Ectodermal cell (in vitro differentiated cells): ENCODE data around the gene RRH. TPM values are rescaled to one million over a fixed set of nuclear protein-coding genes. Genes with fewer than 3 reads are reported as not detected.
"Not testable (repeated sequence)": the region's sequence is repeated elsewhere in the genome, so short reads cannot be mapped to it uniquely, and the experiment has no call there.

ENCODE experiments used
- H3K27ac ChIP-seq: 2 replicates; pipeline ENCODE4 v1.7.0; 2013; ENCODE audit warnings: mild to moderate bottlenecking, low read depth, low read length; ENCODE audit not compliant: insufficient read depth, poor library complexity, severe bottlenecking
- H3K27me3 ChIP-seq: 2 replicates; pipeline ENCODE4 v1.7.0; 2013; ENCODE audit warnings: mild to moderate bottlenecking, low read length; ENCODE audit not compliant: insufficient read depth, control insufficient read depth, poor library complexity, severe bottlenecking
- H3K36me3 ChIP-seq: one replicate; pipeline ENCODE4 v1.7.0; 2013; ENCODE audit warnings: low read length; ENCODE audit not compliant: control insufficient read depth, insufficient read depth
- H3K4me1 ChIP-seq: one replicate; pipeline ENCODE4 v1.7.0; 2013; ENCODE audit warnings: low read length; ENCODE audit not compliant: control insufficient read depth, insufficient read depth
- H3K4me3 ChIP-seq: 2 replicates; pipeline ENCODE4 v1.7.0; 2013; ENCODE audit warnings: low read depth, low read length, control low read depth; ENCODE audit not compliant: insufficient read depth
- H3K9me3 ChIP-seq: 2 replicates; pipeline ENCODE4 v1.7.0; 2013; ENCODE audit warnings: mild to moderate bottlenecking, low read length, moderate library complexity; ENCODE audit not compliant: control insufficient read depth
- WGBS, 2 experiments: methylation state at CpG; one replicate each; pipeline ENCODE4 v1.1.7; 2013; ENCODE audit warnings: missing lambda C conversion rate in 2 of 2; 5-methylcytosine and 5-hydroxymethylcytosine counted together
- polyA plus RNA-seq, 4 experiments: library from polyadenylated mRNA; stranded (reverse); fragments of 50-300 nt; gene quantifications; one replicate each; pipeline ENCODE4 v1.2.3, GENCODE V29; 2013

Gene RRH
- polyA plus RNA-seq (2013, experiment 1 of 4): not detected
- 0.12 TPM for polyA plus RNA-seq (2013, experiment 2 of 4)
- polyA plus RNA-seq (2013, experiment 3 of 4): not detected
- polyA plus RNA-seq (2013, experiment 4 of 4): not detected

GRCh38 chr4:109827672-109828071 lies at the start of gene RRH:
Gene RRH, plus strand, starts transcription at chr4:109827972. Its CDS starts 56 bp downstream, at chr4:109828028.
- Histone ChIP-seq H3K4me1 (no peaks in the 10 kb centered on the region), H3K9me3 (no peaks in the 10 kb centered on the region), H3K36me3 (peaks cover 13% of the 10 kb centered on the region), H3K27me3 (no peaks in the 10 kb centered on the region), H3K4me3 (no peak within 1 kb of the TSS), H3K27ac (peak within 1 kb of the TSS; percentile 20)
- 100% methylated on average over 2 of the region's 2 CpGs for WGBS, 2 experiments

GRCh38 chr4:109782092-109782491 lies 45.7 kb upstream of the RRH start:
- H3K9me3 ChIP-seq, H3K27me3 ChIP-seq, H3K27ac ChIP-seq, H3K4me1 ChIP-seq, H3K4me3 ChIP-seq, H3K36me3 ChIP-seq: not testable (repeated sequence)
- WGBS, 2 experiments: 80 to 95% methylated on average over 1 of the region's 2 CpGs

- WGBS, 2 experiments: 100% methylated on average over 1 of the region's 1 CpG
- Histone ChIP-seq H3K27ac (no peak overlapping the region), H3K27me3 (no peaks in the 10 kb centered on the region), H3K4me3 (no peak overlapping the region), H3K4me1 (no peaks in the 10 kb centered on the region), H3K36me3 (no peaks in the 10 kb centered on the region), H3K9me3 (no peaks in the 10 kb centered on the region)
These were observed 40.9 kb upstream of the RRH start for GRCh38 chr4:109786846-109787245.

GRCh38 chr4:109787807-109788206 lies 40.0 kb upstream of the RRH start:
- no peaks in the 10 kb centered on the region for H3K9me3 ChIP-seq
- no CpG with 5 or more reads among the region's 1 CpG for WGBS, 2 experiments

GRCh38 chr4:109795059-109795458 lies 32.7 kb upstream of the RRH start:
- H3K4me3 ChIP-seq: no peak overlapping the region
- H3K27ac ChIP-seq: no peak overlapping the region
- WGBS, 2 experiments: 94 to 95% methylated on average over 6 of the region's 6 CpGs
- no peaks in the 10 kb centered on the region for H3K36me3 ChIP-seq
- no peaks in the 10 kb centered on the region for H3K27me3 ChIP-seq
- H3K9me3 ChIP-seq: no peaks in the 10 kb centered on the region
- H3K4me1 ChIP-seq: no peaks in the 10 kb centered on the region

More at GRCh38 chr4:109787807-109788206, 40.0 kb upstream of the RRH start:
- Histone ChIP-seq H3K27me3 (no peaks in the 10 kb centered on the region), H3K4me1 (no peaks in the 10 kb centered on the region), H3K4me3 (no peak overlapping the region), H3K36me3 (no peaks in the 10 kb centered on the region), H3K27ac (no peak overlapping the region)

GRCh38 chr4:109798866-109799265 lies 28.9 kb upstream of the RRH start:
- H3K36me3 ChIP-seq: no peaks in the 10 kb centered on the region
- H3K4me1 ChIP-seq: no peaks in the 10 kb centered on the region
- no peaks in the 10 kb centered on the region for H3K9me3 ChIP-seq
- no peak overlapping the region for H3K27ac ChIP-seq
- H3K27me3 ChIP-seq: no peaks in the 10 kb centered on the region
- H3K4me3 ChIP-seq: no peak overlapping the region

GRCh38 chr4:109801099-109801789 lies 26.5 kb upstream of the RRH start:
- no peak overlapping the region for H3K4me3 ChIP-seq
- no peaks in the 10 kb centered on the region for H3K4me1 ChIP-seq
- H3K9me3 ChIP-seq: no peaks in the 10 kb centered on the region
- no peaks in the 10 kb centered on the region for H3K36me3 ChIP-seq
- 90 to 92% methylated on average over 4 of the region's 4 CpGs for WGBS, 2 experiments
- H3K27me3 ChIP-seq: no peaks in the 10 kb centered on the region
- H3K27ac ChIP-seq: no peak overlapping the region

GRCh38 chr4:109801895-109802319 lies 25.9 kb upstream of the RRH start, which contains the start of gene CFI:
Gene CFI, minus strand, starts transcription at chr4:109801999. Its CDS starts 28 bp downstream, at chr4:109801971.
- Histone ChIP-seq H3K27ac (no peak within 1 kb of the TSS), H3K4me1 (no peaks in the 10 kb centered on the region), H3K36me3 (no peaks in the 10 kb centered on the region), H3K27me3 (no peaks in the 10 kb centered on the region), H3K4me3 (no peak within 1 kb of the TSS), H3K9me3 (no peaks in the 10 kb centered on the region)
- 83 to 89% methylated on average over 2 of the region's 2 CpGs for WGBS, 2 experiments

GRCh38 chr4:109803924-109804571 lies 23.7 kb upstream of the RRH start:
- Histone ChIP-seq H3K36me3 (no peaks in the 10 kb centered on the region), H3K27ac (no peak overlapping the region), H3K4me3 (no peak overlapping the region), H3K9me3 (no peaks in the 10 kb centered on the region), H3K4me1 (no peaks in the 10 kb centered on the region), H3K27me3 (no peaks in the 10 kb centered on the region)
- WGBS, 2 experiments: 32 to 44% methylated on average over 4 of the region's 4 CpGs

GRCh38 chr4:109809655-109810054 lies 18.1 kb upstream of the RRH start:
- no peaks in the 10 kb centered on the region for H3K27me3 ChIP-seq
- H3K4me3 ChIP-seq: no peak overlapping the region
- H3K36me3 ChIP-seq: no peaks in the 10 kb centered on the region
- H3K9me3 ChIP-seq: no peaks in the 10 kb centered on the region
- no peak overlapping the region for H3K27ac ChIP-seq
- no peaks in the 10 kb centered on the region for H3K4me1 ChIP-seq
- WGBS, 2 experiments: 91% methylated on average over 2 of the region's 2 CpGs
